ENCODE data around the gene DENND10. TPM values are rescaled to one million over a fixed set of nuclear protein-coding genes. Genes with fewer than 3 reads are reported as not detected.

The DENND10 gene
- total RNA-seq, 2 experiments from 2014 or later = 40.4 to 45.6 TPM

DNA sequence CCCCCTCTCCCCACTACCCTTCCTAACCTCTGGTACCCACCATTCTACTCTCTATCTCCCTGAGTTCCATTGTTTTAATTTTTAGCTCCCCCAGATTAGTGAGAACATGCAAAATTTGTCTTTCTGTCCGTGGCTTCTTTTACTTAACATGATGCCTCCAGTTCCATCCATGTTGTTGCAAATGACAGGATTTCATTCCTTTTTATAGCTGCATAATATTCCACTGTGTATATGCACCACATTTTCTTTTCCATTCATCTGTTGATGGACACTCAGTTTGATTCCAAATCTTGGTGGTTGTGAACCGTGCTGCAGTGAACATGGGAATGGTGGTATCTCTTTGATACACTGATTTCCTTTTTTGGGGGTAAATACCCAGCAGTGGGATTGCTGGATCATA is 22.0 kb downstream of the DENND10 start:
- no peak overlapping the region for H3K4me3 ChIP-seq (ENCODE audit: low read length)
- Mint-ChIP-seq H3K9me3 (no peaks in the 10 kb centered on the region), H3K27me3 (no peaks in the 10 kb centered on the region), H3K36me3 (ENCODE audit: low read depth) (peaks cover 62% of the 10 kb centered on the region), H3K4me1 (ENCODE audit: low read depth) (peaks cover 6% of the 10 kb centered on the region), H3K4me3 (no peak overlapping the region), H3K27ac (no peak overlapping the region)
- H3K36me3 ChIP-seq (ENCODE audit: insufficient read depth, low read length) = peaks cover 53% of the 10 kb centered on the region
- DNase-seq (no peak), ATAC-seq (ENCODE audit: poor library complexity) (no peak)
- no peak overlapping the region for H3K27ac ChIP-seq (ENCODE audit: low read depth in 1 of 2, low read length in 2 of 2)
- TF ChIP-seq, protein P1, sequence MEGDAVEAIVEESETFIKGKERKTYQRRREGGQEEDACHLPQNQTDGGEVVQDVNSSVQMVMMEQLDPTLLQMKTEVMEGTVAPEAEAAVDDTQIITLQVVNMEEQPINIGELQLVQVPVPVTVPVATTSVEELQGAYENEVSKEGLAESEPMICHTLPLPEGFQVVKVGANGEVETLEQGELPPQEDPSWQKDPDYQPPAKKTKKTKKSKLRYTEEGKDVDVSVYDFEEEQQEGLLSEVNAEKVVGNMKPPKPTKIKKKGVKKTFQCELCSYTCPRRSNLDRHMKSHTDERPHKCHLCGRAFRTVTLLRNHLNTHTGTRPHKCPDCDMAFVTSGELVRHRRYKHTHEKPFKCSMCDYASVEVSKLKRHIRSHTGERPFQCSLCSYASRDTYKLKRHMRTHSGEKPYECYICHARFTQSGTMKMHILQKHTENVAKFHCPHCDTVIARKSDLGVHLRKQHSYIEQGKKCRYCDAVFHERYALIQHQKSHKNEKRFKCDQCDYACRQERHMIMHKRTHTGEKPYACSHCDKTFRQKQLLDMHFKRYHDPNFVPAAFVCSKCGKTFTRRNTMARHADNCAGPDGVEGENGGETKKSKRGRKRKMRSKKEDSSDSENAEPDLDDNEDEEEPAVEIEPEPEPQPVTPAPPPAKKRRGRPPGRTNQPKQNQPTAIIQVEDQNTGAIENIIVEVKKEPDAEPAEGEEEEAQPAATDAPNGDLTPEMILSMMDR (IDR thresholded peaks at IDR 0.05) = no peak
- H3K4me1 ChIP-seq (ENCODE audit: insufficient read depth, low read length) = peaks cover 9% of the 10 kb centered on the region
- POLR2A ChIA-PET = no interaction called here
- CTCF ChIA-PET = no interaction called here
- intact Hi-C loops (cut with DNase I, micrococcal nuclease) = no loop called here
- H3K27me3 ChIP-seq (ENCODE audit: control insufficient read depth in 1 of 2, insufficient read depth in 2 of 2, low read length in 2 of 2) = no peaks in the 10 kb centered on the region
- no peaks in the 10 kb centered on the region for H3K9me3 ChIP-seq (ENCODE audit: control insufficient read depth in 1 of 2, insufficient read depth in 1 of 2, low read length in 2 of 2)

DNA sequence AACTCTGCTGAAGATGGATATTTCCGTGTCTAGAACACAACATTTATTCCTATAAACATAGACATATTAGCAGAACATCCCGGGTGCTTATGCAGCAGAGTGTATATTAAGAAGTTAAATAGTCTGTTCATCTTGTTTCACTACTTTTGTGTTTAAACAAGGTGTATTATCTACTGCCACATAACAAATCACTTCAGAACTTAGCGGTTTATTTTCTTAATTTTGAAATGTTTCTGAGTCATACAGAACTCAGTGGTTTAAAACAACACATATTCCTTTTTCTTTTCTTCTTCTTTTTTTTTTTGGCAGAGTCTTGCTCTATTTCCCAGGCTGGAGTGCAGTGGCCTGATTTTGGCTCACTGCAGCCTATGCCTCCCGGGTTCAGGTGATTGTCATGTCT is 25.8 kb downstream of the DENND10 start:
- TF ChIP-seq, protein P1 (IDR thresholded peaks at IDR 0.05) = no peak
- Mint-ChIP-seq H3K27ac (peak overlapping the region; percentile 86), H3K36me3 (ENCODE audit: low read depth) (peaks cover 58% of the 10 kb centered on the region), H3K27me3 (no peaks in the 10 kb centered on the region), H3K9me3 (no peaks in the 10 kb centered on the region), H3K4me3 (peak overlapping the region; percentile 11), H3K4me1 (ENCODE audit: low read depth) (peaks cover 32% of the 10 kb centered on the region)
- intact Hi-C loops (cut with DNase I, micrococcal nuclease) = loop anchor here in 1 of 2 experiments (5.0 kb wide), 1 partner anchor 37 kb away; no protein-coding TSS in a partner anchor
- ChIA-PET CTCF (no interaction called here), POLR2A (no interaction called here)
- H3K4me1 ChIP-seq (ENCODE audit: insufficient read depth, low read length) = peaks cover 32% of the 10 kb centered on the region
- DNase-seq (no peak), ATAC-seq (ENCODE audit: poor library complexity) (no peak)
- no peak overlapping the region for H3K27ac ChIP-seq (ENCODE audit: low read depth in 1 of 2, low read length in 2 of 2)
- H3K36me3 ChIP-seq (ENCODE audit: insufficient read depth, low read length) = peaks cover 43% of the 10 kb centered on the region
- no peaks in the 10 kb centered on the region for H3K9me3 ChIP-seq (ENCODE audit: control insufficient read depth in 1 of 2, insufficient read depth in 1 of 2, low read length in 2 of 2)
- no peaks in the 10 kb centered on the region for H3K27me3 ChIP-seq (ENCODE audit: control insufficient read depth in 1 of 2, insufficient read depth in 2 of 2, low read length in 2 of 2)
- no peak overlapping the region for H3K4me3 ChIP-seq (ENCODE audit: low read length)

DNA sequence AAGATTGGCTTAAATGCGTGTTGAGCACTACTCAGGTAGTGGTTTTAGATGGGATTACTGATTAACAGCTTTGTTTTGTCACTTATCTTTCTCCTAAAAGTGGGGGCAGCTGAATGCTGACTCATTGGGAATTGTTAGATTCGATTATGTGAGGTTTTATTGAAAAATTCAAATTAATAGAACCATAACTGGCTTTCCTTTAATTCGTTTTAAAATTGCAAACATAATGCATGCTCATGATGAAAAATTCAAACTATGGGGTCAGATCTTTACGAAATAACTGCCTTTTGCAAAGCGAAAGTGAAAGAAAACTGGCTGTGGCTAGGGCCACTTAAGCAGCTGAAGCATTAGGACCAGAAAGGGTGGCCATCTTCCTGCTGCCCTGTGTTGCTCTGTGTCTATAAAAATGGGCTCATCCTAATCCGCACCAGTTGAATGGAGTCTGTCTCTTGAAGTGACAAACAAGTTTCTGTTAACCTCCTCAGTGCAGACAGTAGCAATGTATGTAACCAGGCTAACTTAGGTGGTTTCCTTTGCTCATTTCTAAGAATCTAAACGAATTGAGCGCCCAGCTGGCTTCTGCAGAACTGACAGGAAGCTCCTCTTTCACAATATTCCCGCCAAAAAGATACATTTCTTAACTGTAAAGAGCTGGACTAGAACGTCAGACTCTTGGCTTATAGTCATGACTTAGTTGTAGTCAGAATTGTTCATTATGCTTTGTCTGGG is 27.8 kb downstream of the DENND10 start:
- TF ChIP-seq, protein P1 (IDR thresholded peaks at IDR 0.05) = no peak
- peaks cover 46% of the 10 kb centered on the region for H3K36me3 Mint-ChIP-seq (ENCODE audit: low read depth)
- no peaks in the 10 kb centered on the region for H3K9me3 Mint-ChIP-seq
- Histone ChIP-seq H3K27ac (ENCODE audit: low read depth in 1 of 2, low read length in 2 of 2) (peak overlapping the region; percentile 40 to 57), H3K4me3 (ENCODE audit: low read length) (peak overlapping the region; percentile 58), H3K36me3 (ENCODE audit: insufficient read depth, low read length) (peaks cover 39% of the 10 kb centered on the region), H3K27me3 (ENCODE audit: control insufficient read depth in 1 of 2, insufficient read depth in 2 of 2, low read length in 2 of 2) (no peaks in the 10 kb centered on the region), H3K4me1 (ENCODE audit: insufficient read depth, low read length) (peaks cover 39% of the 10 kb centered on the region), H3K9me3 (ENCODE audit: control insufficient read depth in 1 of 2, insufficient read depth in 1 of 2, low read length in 2 of 2) (no peaks in the 10 kb centered on the region)
- CTCF ChIA-PET = interaction anchor here (0.8 to 1.8 kb wide), 3 partner anchors 10 to 66 kb away, joined by 3 to 4 read pairs (median 4); no protein-coding TSS in a partner anchor
- H3K4me3 Mint-ChIP-seq = peak overlapping the region; percentile 83
- no peaks in the 10 kb centered on the region for H3K27me3 Mint-ChIP-seq
- peaks cover 39% of the 10 kb centered on the region for H3K4me1 Mint-ChIP-seq (ENCODE audit: low read depth)
- DNase-seq (peak in 8 of 14 experiments; percentile 3 to 70 (median 22)), ATAC-seq (ENCODE audit: poor library complexity) (peak; percentile 87)
- POLR2A ChIA-PET = interaction anchor here (0.6 to 1.8 kb wide), 17 partner anchors 8 to 741 kb away, joined by 3 to 10 read pairs (median 4); partner anchors contain the start of genes CACUL1, DENND10, GRK5 and MCMBP
- H3K27ac Mint-ChIP-seq = peak overlapping the region; percentile 86
- intact Hi-C loops (cut with DNase I, micrococcal nuclease) = loop anchor here in 1 of 2 experiments (5.0 kb wide), 1 partner anchor 39 kb away; no protein-coding TSS in a partner anchor
